ENCODE data around the gene GSAP.

The GSAP gene

DNA sequence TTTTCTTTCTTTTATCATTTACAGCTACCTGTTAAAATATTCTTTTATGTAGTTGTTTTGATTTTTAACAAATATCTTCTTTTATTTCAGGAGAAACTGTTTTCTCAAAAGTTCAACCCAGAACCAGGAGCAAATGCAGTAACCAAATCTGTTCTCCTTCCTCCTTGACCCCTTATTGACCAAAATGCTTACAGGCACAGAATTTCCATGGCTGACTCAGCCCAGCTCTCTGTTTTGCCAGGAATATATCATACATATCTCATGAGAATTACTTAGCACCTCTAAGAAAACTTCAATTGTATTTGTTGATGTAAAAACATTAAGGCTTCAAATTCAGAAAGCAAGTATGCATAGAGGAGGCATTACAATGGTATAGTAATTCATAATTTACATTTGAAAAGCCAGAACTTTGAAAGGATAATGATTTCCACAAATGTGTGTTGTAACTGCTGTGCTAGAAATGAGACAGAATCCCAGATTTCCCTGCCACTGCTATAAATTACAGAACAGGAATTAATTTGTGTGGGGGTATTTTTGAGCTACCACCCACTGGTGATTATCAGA is 2.2 kb downstream of the GSAP start:
- ATAC-seq (ENCODE audit: low read depth), result no peak
- Histone ChIP-seq H3K9me3 (ENCODE audit: severe bottlenecking) (no peaks in the 10 kb centered on the region), H3K4me1 (ENCODE audit: insufficient read depth, poor library complexity, severe bottlenecking) (peaks cover 37% of the 10 kb centered on the region), H3K27ac (ENCODE audit: poor library complexity, severe bottlenecking) (peak overlapping the region; percentile 2), H3K36me3 (ENCODE audit: low read depth) (no peaks in the 10 kb centered on the region), H3K27me3 (ENCODE audit: insufficient read depth, poor library complexity, severe bottlenecking) (no peaks in the 10 kb centered on the region), H3K4me3 (ENCODE audit: severe bottlenecking) (no peak overlapping the region)
- DNase-seq (ENCODE audit: low spot score), result no peak
- TF ChIP-seq, protein P1, sequence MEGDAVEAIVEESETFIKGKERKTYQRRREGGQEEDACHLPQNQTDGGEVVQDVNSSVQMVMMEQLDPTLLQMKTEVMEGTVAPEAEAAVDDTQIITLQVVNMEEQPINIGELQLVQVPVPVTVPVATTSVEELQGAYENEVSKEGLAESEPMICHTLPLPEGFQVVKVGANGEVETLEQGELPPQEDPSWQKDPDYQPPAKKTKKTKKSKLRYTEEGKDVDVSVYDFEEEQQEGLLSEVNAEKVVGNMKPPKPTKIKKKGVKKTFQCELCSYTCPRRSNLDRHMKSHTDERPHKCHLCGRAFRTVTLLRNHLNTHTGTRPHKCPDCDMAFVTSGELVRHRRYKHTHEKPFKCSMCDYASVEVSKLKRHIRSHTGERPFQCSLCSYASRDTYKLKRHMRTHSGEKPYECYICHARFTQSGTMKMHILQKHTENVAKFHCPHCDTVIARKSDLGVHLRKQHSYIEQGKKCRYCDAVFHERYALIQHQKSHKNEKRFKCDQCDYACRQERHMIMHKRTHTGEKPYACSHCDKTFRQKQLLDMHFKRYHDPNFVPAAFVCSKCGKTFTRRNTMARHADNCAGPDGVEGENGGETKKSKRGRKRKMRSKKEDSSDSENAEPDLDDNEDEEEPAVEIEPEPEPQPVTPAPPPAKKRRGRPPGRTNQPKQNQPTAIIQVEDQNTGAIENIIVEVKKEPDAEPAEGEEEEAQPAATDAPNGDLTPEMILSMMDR (IDR thresholded peaks at IDR 0.05; ENCODE audit: poor library complexity, severe bottlenecking), result no peak

DNA sequence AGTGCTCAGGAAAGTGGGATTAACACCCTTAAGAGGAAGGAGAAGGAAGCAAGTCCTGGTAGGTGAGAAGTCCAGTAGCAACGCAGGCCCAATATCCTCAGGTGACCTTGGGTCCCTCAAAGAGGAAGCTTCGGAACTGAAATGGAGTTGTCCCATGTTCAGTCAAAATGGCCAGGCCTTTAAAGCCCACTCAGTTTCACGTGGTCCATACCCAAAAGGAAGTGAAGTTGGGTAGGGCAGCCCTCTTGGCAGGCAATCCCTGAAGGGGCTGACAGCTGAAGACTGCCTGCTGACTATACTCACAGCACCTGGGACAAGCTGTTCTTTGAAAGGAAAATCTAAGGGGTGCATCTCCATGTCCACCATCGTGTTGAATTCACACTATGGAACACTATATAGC is 3.0 kb downstream of the GSAP start:
- Histone ChIP-seq H3K27ac (ENCODE audit: poor library complexity, severe bottlenecking) (no peak overlapping the region), H3K27me3 (ENCODE audit: insufficient read depth, poor library complexity, severe bottlenecking) (no peaks in the 10 kb centered on the region), H3K4me1 (ENCODE audit: insufficient read depth, poor library complexity, severe bottlenecking) (peaks cover 41% of the 10 kb centered on the region), H3K9me3 (ENCODE audit: severe bottlenecking) (no peaks in the 10 kb centered on the region), H3K36me3 (ENCODE audit: low read depth) (no peaks in the 10 kb centered on the region), H3K4me3 (ENCODE audit: severe bottlenecking) (no peak overlapping the region)
- TF ChIP-seq, protein P1 (IDR thresholded peaks at IDR 0.05; ENCODE audit: poor library complexity, severe bottlenecking), result no peak
- ATAC-seq (ENCODE audit: low read depth) (no peak), DNase-seq (ENCODE audit: low spot score) (no peak)

DNA sequence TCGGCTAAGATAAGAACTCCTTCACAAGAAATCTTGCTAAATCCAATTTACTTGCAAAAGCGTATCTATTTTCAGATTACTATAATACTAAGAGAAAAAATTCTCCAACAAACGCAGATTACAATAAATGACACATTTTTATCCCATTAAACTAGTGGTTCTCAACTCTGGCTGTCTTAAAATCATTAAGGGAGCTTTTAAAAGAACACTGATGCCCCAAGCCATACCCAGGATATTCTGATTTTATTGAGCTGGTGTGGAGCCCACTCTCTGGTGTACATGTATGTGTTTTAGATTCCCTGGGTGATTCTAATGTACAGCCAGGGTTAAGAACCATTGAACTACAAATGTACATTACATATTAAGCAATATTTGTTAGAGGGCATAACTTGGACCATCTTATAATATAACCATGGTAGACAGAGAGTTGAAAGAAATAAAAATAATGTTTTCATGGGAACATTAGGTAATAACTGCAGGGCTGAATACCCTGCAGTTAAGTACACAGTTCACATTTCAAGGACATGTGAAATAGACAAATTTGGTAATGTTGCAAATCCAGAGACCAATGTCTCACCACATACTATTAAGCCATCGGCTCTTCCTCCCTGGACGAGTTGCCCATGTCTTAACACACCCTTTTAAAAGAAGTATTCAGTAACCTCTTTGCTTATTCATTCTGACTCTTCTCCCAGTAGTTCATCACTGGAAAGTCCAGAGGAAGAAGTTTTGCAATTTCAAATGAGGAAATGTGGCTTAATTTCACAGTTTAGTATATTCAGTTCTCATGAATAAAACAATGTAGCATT is 6.2 kb downstream of the GSAP start:
- Histone ChIP-seq H3K4me3 (ENCODE audit: severe bottlenecking) (no peak overlapping the region), H3K27ac (ENCODE audit: poor library complexity, severe bottlenecking) (peak overlapping the region; percentile 96)
- no peak for DNase-seq (ENCODE audit: low spot score)

DNA sequence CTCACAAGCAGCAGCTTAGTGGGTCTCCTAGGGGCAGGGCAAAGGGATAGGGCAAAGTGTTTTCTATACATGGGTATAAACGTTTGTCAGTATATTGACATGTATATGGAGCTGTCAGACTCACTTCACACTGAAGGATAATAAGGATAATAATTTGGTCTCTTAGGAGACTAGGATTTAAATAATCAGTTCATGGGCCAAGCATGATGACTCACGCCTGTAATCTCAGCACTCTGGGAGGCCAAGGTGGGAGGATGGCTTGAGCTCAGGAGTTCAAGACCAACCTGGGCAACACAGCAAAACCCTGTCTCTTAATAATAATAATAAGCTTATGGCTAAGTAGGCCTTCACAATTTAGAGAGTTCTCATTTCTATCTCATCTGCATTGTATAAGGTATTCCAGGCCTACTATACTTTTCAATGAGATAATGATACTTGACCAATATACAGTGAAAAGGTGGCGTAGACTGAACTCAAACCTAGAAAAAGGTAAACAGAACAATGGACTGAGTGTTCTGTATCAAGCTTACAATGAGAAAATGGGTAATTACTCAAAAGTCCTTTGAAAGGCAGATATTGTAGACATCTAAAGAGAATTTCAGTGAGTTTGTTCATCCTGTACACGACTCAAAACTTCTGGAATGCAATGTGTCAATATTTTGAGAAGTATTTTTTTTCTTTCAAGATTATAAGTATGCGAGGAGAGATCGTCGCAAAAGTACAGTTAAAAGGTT is 7.0 kb downstream of the GSAP start:
- Histone ChIP-seq H3K9me3 (ENCODE audit: severe bottlenecking) (no peaks in the 10 kb centered on the region), H3K4me1 (ENCODE audit: insufficient read depth, poor library complexity, severe bottlenecking) (peaks cover 30% of the 10 kb centered on the region), H3K4me3 (ENCODE audit: severe bottlenecking) (no peak overlapping the region), H3K27ac (ENCODE audit: poor library complexity, severe bottlenecking) (peak overlapping the region; percentile 96), H3K27me3 (ENCODE audit: insufficient read depth, poor library complexity, severe bottlenecking) (no peaks in the 10 kb centered on the region), H3K36me3 (ENCODE audit: low read depth) (no peaks in the 10 kb centered on the region)
- ATAC-seq (ENCODE audit: low read depth) (peak; percentile 68), DNase-seq (ENCODE audit: low spot score) (no peak)
- TF ChIP-seq, protein P1 (IDR thresholded peaks at IDR 0.05; ENCODE audit: poor library complexity, severe bottlenecking), result no peak

More for the DNA sequence above, 6.2 kb downstream of the GSAP start:
- TF ChIP-seq, protein P1 (IDR thresholded peaks at IDR 0.05; ENCODE audit: poor library complexity, severe bottlenecking), result no peak
- ATAC-seq (ENCODE audit: low read depth), result peak; percentile 88
- H3K9me3 ChIP-seq (ENCODE audit: severe bottlenecking), result no peaks in the 10 kb centered on the region
- H3K36me3 ChIP-seq (ENCODE audit: low read depth), result no peaks in the 10 kb centered on the region
- peaks cover 34% of the 10 kb centered on the region for H3K4me1 ChIP-seq (ENCODE audit: insufficient read depth, poor library complexity, severe bottlenecking)
- H3K27me3 ChIP-seq (ENCODE audit: insufficient read depth, poor library complexity, severe bottlenecking), result no peaks in the 10 kb centered on the region

All from RWPE2 (cell line).